GM18505 (cell line): Measurements from ENCODE around the gene SLC24A3.

Source experiments
- ATAC-seq: cut with Tn5 transposase; IDR thresholded peaks from one replicate; pipeline ENCODE4 v1.9.1; 2021; ENCODE audit not compliant: unreplicated experiment
- POLR2A ChIP-seq: IDR thresholded peaks from 4 replicates; pipeline ENCODE4 v1.6.1; 2011; ENCODE audit warnings: borderline replicate concordance; ENCODE audit not compliant: insufficient read depth, insufficient read length; ENCODE audit errors: extremely low read depth

Gene SLC24A3

GRCh38 chr20:19737025-19737424 is 524.6 kb downstream of the SLC24A3 start:
- TF ChIP-seq POLR2A: no peak
- ATAC-seq: no peak

DNA sequence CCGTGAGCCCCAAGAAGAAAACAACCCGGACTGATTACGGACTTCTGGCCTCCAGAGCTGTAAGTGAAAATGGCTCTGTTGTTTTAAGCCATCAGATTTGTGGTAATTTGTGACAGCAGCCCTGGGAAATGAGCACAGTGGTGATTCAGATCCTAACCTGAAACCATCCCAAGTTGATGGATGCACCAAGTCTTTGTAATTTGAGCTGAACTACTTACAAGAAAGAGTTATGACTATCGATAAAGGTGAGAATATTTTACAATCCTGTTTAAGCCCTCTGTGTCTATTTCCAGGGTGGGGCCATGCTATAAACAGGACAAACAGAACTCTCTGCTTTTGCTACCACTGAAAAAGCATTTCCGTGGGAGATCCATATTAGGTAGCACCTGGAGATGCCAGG is 526.5 kb downstream of the SLC24A3 start:
- no peak for TF ChIP-seq POLR2A
- no peak for ATAC-seq

DNA sequence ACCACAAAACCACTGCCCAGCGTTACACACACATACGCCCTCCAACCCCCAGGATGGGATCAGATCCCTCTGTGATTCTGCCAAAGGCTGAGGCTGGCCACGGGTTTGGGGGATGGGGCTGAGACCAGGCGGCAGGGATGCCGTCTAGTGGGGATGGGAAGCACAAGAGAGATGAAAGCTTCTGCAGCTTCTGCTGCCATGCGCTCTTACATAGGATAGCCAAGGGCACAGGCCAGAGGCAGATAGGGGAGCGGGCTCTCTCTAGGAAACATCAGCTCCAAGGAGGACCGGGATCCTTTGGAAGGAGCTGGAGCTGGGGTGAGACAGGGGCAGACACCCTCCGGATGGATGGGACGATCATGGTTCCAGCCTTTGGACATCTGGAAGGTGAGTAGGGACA is 526.9 kb downstream of the SLC24A3 start:
- no peak for TF ChIP-seq POLR2A

DNA sequence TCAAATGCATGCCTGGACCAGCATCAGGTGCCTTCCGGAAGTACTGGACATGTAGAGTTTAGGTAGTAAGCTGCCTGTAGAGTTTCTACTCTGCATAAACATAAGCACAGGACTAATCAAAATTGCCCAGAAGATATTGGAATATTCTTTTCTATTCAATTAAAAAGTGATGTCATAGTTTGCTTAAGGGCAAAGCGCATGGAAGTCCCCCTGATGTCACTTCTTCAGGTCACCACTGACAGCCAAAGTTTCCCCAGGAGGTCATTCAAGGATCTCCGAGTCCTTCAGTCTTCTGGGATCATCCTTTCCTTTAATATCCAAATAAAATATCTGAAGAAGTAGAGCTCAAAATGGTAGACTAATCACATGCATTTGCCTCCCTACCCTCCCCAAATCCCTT is 528.1 kb downstream of the SLC24A3 start:
- no peak for ATAC-seq

More for the DNA sequence above, 526.9 kb downstream of the SLC24A3 start:
- ATAC-seq: no peak

GRCh38 chr20:19741924-19742323 is 529.5 kb downstream of the SLC24A3 start:
- no peak for TF ChIP-seq POLR2A
- no peak for ATAC-seq

More for the DNA sequence above, 528.1 kb downstream of the SLC24A3 start:
- no peak for TF ChIP-seq POLR2A

- no peak for ATAC-seq
- TF ChIP-seq POLR2A: no peak
Measured at GRCh38 chr20:19742974-19743639, 530.7 kb downstream of the SLC24A3 start.

- no peak for TF ChIP-seq POLR2A
- no peak for ATAC-seq
Measured at GRCh38 chr20:19743640-19743995, 531.2 kb downstream of the SLC24A3 start.

GRCh38 chr20:19745106-19745505 is 532.7 kb downstream of the SLC24A3 start:
- no peak for ATAC-seq
- TF ChIP-seq POLR2A: no peak

DNA sequence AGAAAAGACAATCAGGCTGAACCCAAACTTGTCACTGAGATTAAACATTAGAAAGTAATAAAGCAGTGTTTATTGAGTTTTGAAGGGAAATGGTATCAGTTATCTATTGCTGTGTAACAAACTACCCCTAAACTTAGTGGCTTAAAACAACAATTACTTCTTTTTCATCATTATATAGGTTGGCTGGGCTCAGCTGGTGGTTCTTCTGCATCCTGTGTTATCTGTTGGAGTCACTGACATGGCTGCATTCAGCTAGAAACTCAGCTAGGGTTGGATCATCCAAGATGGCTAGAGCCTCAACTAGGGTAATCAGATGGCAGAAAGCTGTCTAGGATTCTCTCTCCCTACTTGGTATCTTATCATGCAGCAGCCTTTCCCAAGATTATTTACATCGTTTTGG is 533.1 kb downstream of the SLC24A3 start:
- ATAC-seq: no peak
- TF ChIP-seq POLR2A: no peak

DNA sequence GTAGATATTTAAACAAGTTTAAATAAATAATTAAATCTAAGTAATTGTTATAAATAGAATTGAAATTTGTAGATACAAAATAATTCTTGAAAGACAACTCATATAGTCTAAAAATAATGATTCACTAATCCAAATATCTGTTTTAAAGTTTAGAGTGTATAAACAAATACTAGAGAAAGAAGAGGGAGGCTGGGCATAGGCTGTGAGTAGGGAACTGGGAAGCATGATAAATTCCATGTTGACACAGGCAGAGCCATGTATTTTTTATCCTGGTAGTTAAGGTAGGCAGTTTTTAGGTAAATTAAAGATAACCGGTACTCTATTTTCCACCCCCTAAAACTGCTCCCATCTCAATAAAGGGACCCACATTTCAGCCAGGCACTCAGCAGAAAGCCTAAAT is 534.0 kb downstream of the SLC24A3 start:
- ATAC-seq: no peak
- no peak for TF ChIP-seq POLR2A

GRCh38 chr20:19747903-19748302 is 535.5 kb downstream of the SLC24A3 start:
- ATAC-seq: no peak
- TF ChIP-seq POLR2A: no peak

- ATAC-seq: no peak
- TF ChIP-seq POLR2A: no peak
Measured at GRCh38 chr20:19748681-19749080, 536.2 kb downstream of the SLC24A3 start.

- no peak for TF ChIP-seq POLR2A
- no peak for ATAC-seq
Measured at GRCh38 chr20:19749618-19750071, 537.2 kb downstream of the SLC24A3 start.

GRCh38 chr20:19750101-19750606 is 537.7 kb downstream of the SLC24A3 start:
- no peak for ATAC-seq
- no peak for TF ChIP-seq POLR2A
